K562 (cell line): ENCODE measurements around the gene YTHDF1. TPM values are rescaled to one million over a fixed set of nuclear protein-coding genes. Genes with fewer than 3 reads are reported as not detected.

Experiments
- ATAC-seq: fragments of 200-7000 bp; cut with Tn5 transposase; 3 replicates; pipeline ENCODE4 v1.9.1; 2020; ENCODE audit warnings: moderate library complexity
- BruUV-seq: library from RNA; stranded (reverse); fragments of 400-500 nt; replicated peaks from 2 replicates; lab custom pipeline; 2021; lab: Mats Ljungman, UMichigan
- CTCF ChIA-PET: fragments of 300-600 bp; formaldehyde crosslinking; extraction: SDS; loops from one replicate; lab custom pipeline; 2021; ENCODE audit warnings: low intra/inter-chr PET ratio; lab: Yijun Ruan, JAX
- POLR2A ChIA-PET: fragments of 300-600, 350-650 bp; sonication (Branson Sonifier 250); formaldehyde crosslinking; extraction: SDS; loops from one replicate; lab custom pipeline; 2021; ENCODE audit warnings: antibody characterized with exemption, inconsistent platforms; lab: Yijun Ruan, JAX
- DNase-seq, 4 experiments: peaks; one replicate each; pipeline versions ENCODE4 v3.0.0 to v3.0.0-alpha.2; 2011 to 2018; ENCODE audit warnings: low spot score in 3 of 4, mixed read lengths in 3 of 4; ENCODE audit errors: extremely low read depth in 1 of 4
- FAIRE-seq: peaks from 2 replicates; lab custom pipeline; 2011; peaks lifted over from hg19 to GRCh38; lab: Jason Lieb, UNC
- H2AFZ ChIP-seq: 2 replicates; pipeline ENCODE4 v1.6.0; 2011; ENCODE audit warnings: low read depth, low read length, control low read depth, inconsistent platforms
- H3K27ac ChIP-seq: fragments of 200-600 bp; 3 replicates; pipeline ENCODE4 v1.8.0; 2011; ENCODE audit warnings: low read depth, mild to moderate bottlenecking, control low read depth, inconsistent platforms, low read length, moderate library complexity, mixed read lengths; ENCODE audit errors: extremely low read depth
- H3K27me3 ChIP-seq, 2 experiments: fragments of 300-600 bp in 1 of 2; 2 replicates in 1 of 2; 3 replicates in 1 of 2; pipeline versions ENCODE4 v1.6.0 to v1.8.0; 2011; ENCODE audit warnings: inconsistent platforms in 2 of 2, low read length in 2 of 2, mild to moderate bottlenecking in 1 of 2, mixed read lengths in 1 of 2, moderate library complexity in 1 of 2; ENCODE audit not compliant: control insufficient read depth in 2 of 2, insufficient read depth in 2 of 2
- H3K36me3 ChIP-seq: fragments of 300-600 bp; 3 replicates; pipeline ENCODE4 v1.8.0; 2011; ENCODE audit warnings: mild to moderate bottlenecking, low read length, inconsistent platforms; ENCODE audit not compliant: control insufficient read depth, insufficient read depth
- H3K4me1 ChIP-seq, 2 experiments: fragments of 200-600 bp in 1 of 2; replicated peaks in 1 of 2; 2 replicates in 1 of 2; 3 replicates in 1 of 2; pipeline versions ENCODE4 v1.5.1 to v1.8.0; 2011; ENCODE audit warnings: inconsistent platforms in 2 of 2, low read length in 2 of 2, mild to moderate bottlenecking in 1 of 2, mixed read lengths in 1 of 2, moderate library complexity in 1 of 2; ENCODE audit not compliant: control insufficient read depth in 2 of 2, insufficient read depth in 2 of 2
- H3K4me2 ChIP-seq: 2 replicates; pipeline ENCODE4 v1.6.1; 2011; ENCODE audit warnings: low read length, control low read depth, inconsistent platforms, mixed read lengths; ENCODE audit not compliant: insufficient read depth
- H3K4me3 ChIP-seq: fragments of 200-600 bp; sonication (generic), shearing (Covaris generic); 2 replicates; pipeline ENCODE4 v1.5.1; 2016; ENCODE audit warnings: control low read depth, inconsistent platforms
- H3K79me2 ChIP-seq: fragments of 200-600 bp; 3 replicates; pipeline ENCODE4 v1.8.0; 2011; ENCODE audit warnings: low read length, inconsistent platforms; ENCODE audit not compliant: control insufficient read depth, insufficient read depth
- H3K9ac ChIP-seq, 2 experiments: 2 replicates each; pipeline versions ENCODE4 v1.6.0 to v1.6.1; 2011; ENCODE audit warnings: low read depth in 2 of 2, low read length in 2 of 2, control low read depth in 1 of 2, inconsistent platforms in 1 of 2, mild to moderate bottlenecking in 1 of 2, mixed read lengths in 1 of 2; ENCODE audit not compliant: insufficient read depth in 1 of 2
- H3K9me1 ChIP-seq: one replicate; pipeline ENCODE4 v1.6.0; 2011; ENCODE audit warnings: inconsistent platforms, mild to moderate bottlenecking, low read length, moderate library complexity; ENCODE audit not compliant: control insufficient read depth, insufficient read depth
- H3K9me3 ChIP-seq: replicated peaks from 2 replicates; pipeline ENCODE4 v1.5.1; 2011; ENCODE audit warnings: low read depth, low read length, inconsistent platforms; ENCODE audit not compliant: control insufficient read depth, insufficient read depth
- H4K20me1 ChIP-seq: replicated peaks from 2 replicates; pipeline ENCODE4 v1.6.1; 2011; ENCODE audit warnings: low read length, inconsistent platforms, mixed read lengths; ENCODE audit not compliant: control insufficient read depth, insufficient read depth
- CTCF ChIP-seq, 3 experiments: IDR thresholded peaks in 2 of 3; conservative IDR thresholded peaks in 1 of 3; 2 replicates each; pipeline ENCODE4 v1.5.1; 2011 to 2012; ENCODE audit warnings: low read length in 3 of 3, mild to moderate bottlenecking in 3 of 3, control low read depth in 2 of 3, improper control_type of control experiment in 1 of 3, inconsistent platforms in 1 of 3, low read depth in 1 of 3, mixed read lengths in 1 of 3, moderate library complexity in 1 of 3; ENCODE audit not compliant: insufficient read depth in 2 of 3
- CTCFL ChIP-seq: IDR thresholded peaks from 2 replicates; pipeline ENCODE4 v1.6.1; 2011; ENCODE audit warnings: borderline replicate concordance, low read depth, mild to moderate bottlenecking, moderate library complexity, low read length; ENCODE audit not compliant: insufficient read depth, poor library complexity, severe bottlenecking
- ID3 ChIP-seq, 2 experiments: fragments of 250-450 bp in 1 of 2; fragments of 450-650 bp in 1 of 2; sonication (Bioruptor Pico) in 1 of 2; IDR thresholded peaks; 2 replicates each; pipeline versions ENCODE4 v1.6.1 to v1.8.0; 2016 to 2021; ENCODE audit warnings: mild to moderate bottlenecking in 2 of 2, moderate library complexity in 2 of 2, missing compliant biosample characterization in 1 of 2, missing genetic modification characterization in 1 of 2
- MAZ ChIP-seq, 2 experiments: fragments of 450-650 bp in 1 of 2; sonication (generic) in 1 of 2; formaldehyde crosslinking; IDR thresholded peaks in 1 of 2; conservative IDR thresholded peaks in 1 of 2; 2 replicates each; pipeline versions ENCODE4 v1.4.0 to v1.5.0; 2020; ENCODE audit warnings: mild to moderate bottlenecking in 1 of 2, missing genetic modification reagents in 1 of 2
- RAD21 ChIP-seq, 2 experiments: fragments of 250-450 bp in 1 of 2; fragments of 450-650 bp in 1 of 2; sonication (Bioruptor Pico) in 1 of 2; formaldehyde crosslinking in 1 of 2; IDR thresholded peaks in 1 of 2; conservative IDR thresholded peaks in 1 of 2; 2 replicates each; pipeline versions ENCODE4 v1.4.0 to v1.8.0; 2020 to 2022; ENCODE audit warnings: mild to moderate bottlenecking in 2 of 2, moderate library complexity in 1 of 2
- RB1 ChIP-seq: fragments of 450-650 bp; IDR thresholded peaks from 2 replicates; pipeline ENCODE4 v1.6.1; 2017; ENCODE audit warnings: low read depth, mild to moderate bottlenecking
- RBFOX2 ChIP-seq: fragments of 200-400 bp; formaldehyde crosslinking; IDR thresholded peaks from 2 replicates; pipeline ENCODE4 v1.6.1; 2017; ENCODE audit warnings: low read depth, mild to moderate bottlenecking, low read length, moderate library complexity
- SMC3 ChIP-seq: conservative IDR thresholded peaks from 2 replicates; pipeline ENCODE4 v1.6.1; 2011; ENCODE audit warnings: low read depth, low read length, improper control_type of control experiment; ENCODE audit not compliant: insufficient read depth
- STAG1 ChIP-seq: sonication (generic); formaldehyde crosslinking; IDR thresholded peaks from 2 replicates; pipeline ENCODE4 v1.5.0; 2020; ENCODE audit warnings: missing genetic modification reagents, borderline replicate concordance
- TFAP4 ChIP-seq: sonication (generic); formaldehyde crosslinking; IDR thresholded peaks from 2 replicates; pipeline ENCODE4 v1.8.0; 2022; ENCODE audit warnings: missing genetic modification reagents, mild to moderate bottlenecking, moderate library complexity, borderline replicate concordance
- WGBS: fragments of 100-300 bp; shearing (Covaris generic); methylation state at CpG from one replicate; pipeline ENCODE4 v1.1.6; 2016; ENCODE audit warnings: low coverage, mixed read lengths; ENCODE audit not compliant: insufficient coverage; ENCODE audit errors: missing lambda C conversion rate; 5-methylcytosine and 5-hydroxymethylcytosine counted together
- in situ Hi-C: fragments of 300-500 bp; cut with MboI; formaldehyde crosslinking; loops from 4 replicates; pipeline ENCODE4 v1.15.0; 2018; ENCODE audit warnings: inconsistent platforms, mixed read lengths
- intact Hi-C: fragments of 100-400 bp; cut with micrococcal nuclease; formaldehyde crosslinking; loops from 2 replicates; pipeline ENCODE4 v1.14.2; 2022
- polyA plus RNA-seq, 8 experiments: library from polyadenylated mRNA; depleted of rRNA in 4 of 8; stranded (reverse) in 5 of 8; unstranded in 3 of 8; fragments of >200 nt; fragmentation: Nextera tagmentation in 2 of 8; fragmentation: Illumina TruSeq in 1 of 8; extraction: Ambion mirVana in 2 of 8; extraction: Trizol in 1 of 8; gene quantifications; 2 replicates each; pipeline versions ENCODE4 v1.2.1 to v1.2.3, GENCODE V29; 2011 to 2014; ENCODE audit warnings: inconsistent platforms in 1 of 8, missing spikeins in 1 of 8
- total RNA-seq, 7 experiments: library from RNA; depleted of rRNA in 6 of 7; stranded (reverse); fragments of >200 nt in 6 of 7; fragmentation: Illumina TruSeq in 2 of 7; extraction: Trizol in 2 of 7; gene quantifications; 2 replicates each; pipeline versions ENCODE4 v1.2.1 to v1.2.3, GENCODE V29; 2011 to 2021; ENCODE audit warnings: low replicate concordance in 1 of 7

The YTHDF1 gene
- total and polyA plus RNA-seq, 9 of the 15 experiments (the other 6 are each of a cell fraction or from before 2014, with no cell fraction given): 10.1 to 42.4 (median 27.8) TPM

- DNase-seq (peak; percentile 51 to 79 (median 73)), ATAC-seq (peak; percentile 92), FAIRE-seq (peak; percentile 61)
- Histone ChIP-seq H3K9me1 (peaks cover 3% of the 10 kb centered on the region), H3K36me3 (no peaks in the 10 kb centered on the region), H3K79me2 (no peaks in the 10 kb centered on the region), H3K4me3 (no peak overlapping the region), H3K4me1 (peaks cover 0 to 39% of the 10 kb centered on the region in 2 experiments; a peak in 2 of 5 replicates), H3K27ac (no peak overlapping the region), H2AFZ (no peak overlapping the region), H3K9me3 (no peaks in the 10 kb centered on the region), H3K27me3 (peaks cover 2 to 36% of the 10 kb centered on the region in 2 experiments; a peak in 3 of 5 replicates), H3K4me2 (no peak overlapping the region), H3K9ac (no peak overlapping the region), H4K20me1 (peaks cover 4% of the 10 kb centered on the region)
- ChIA-PET CTCF (interaction anchor here (0.6 to 1.2 kb wide), 2 partner anchors 116 to 118 kb away, joined by 3 to 4 read pairs; no protein-coding TSS in a partner anchor), POLR2A (interaction anchor here (0.6 to 1.5 kb wide), 5 partner anchors 10 to 892 kb away, joined by 3 to 5 read pairs (median 3); no protein-coding TSS in a partner anchor)
- 6% methylated on average over 6 of the region's 8 CpGs for WGBS
- intact Hi-C loops: loop anchor here (5.0 kb wide), 1 partner anchor 115 kb away; no protein-coding TSS in a partner anchor
- no TSS peak for BruUV-seq
- in situ Hi-C loops: no loop called here
- TF ChIP-seq RB1 (peak; percentile 57; the same call in 1 of the 2 replicates), MAZ (CRISPR knock-in tag; conservative IDR thresholded peaks at IDR 0.05 in 1 of 2, IDR thresholded peaks at IDR 0.05 in 1 of 2) (0 out of 4 replicates have a peak, but pooled peaks of 1 of the 2 experiments have one; percentile 16), STAG1 (peak; percentile 24; the same call in 1 of the 2 replicates), TFAP4 (peak; percentile 86), ID3 (CRISPR knock-in tag; IDR thresholded peaks at IDR 0.05) (no peak), ID3 (tag; IDR thresholded peaks at IDR 0.05) (no peak), SMC3 (peak; percentile 41), RBFOX2 (no peak), CTCFL (peak; percentile 55), CTCF (IDR thresholded peaks at IDR 0.05 in 2 of 3, conservative IDR thresholded peaks at IDR 0.05 in 1 of 3; ENCODE audit: insufficient read depth in 2 of 3, low read depth in 1 of 3, low read length in 3 of 3) (peak; percentile 62 to 80 (median 62)), RAD21 (CRISPR knock-in tag; conservative IDR thresholded peaks at IDR 0.05 in 1 of 2, IDR thresholded peaks at IDR 0.05 in 1 of 2) (peak in 1 of 2 experiments; percentile 57; a peak in 2 of 4 replicates)
Measured at GRCh38 chr20:63172726-63173125, 43.2 kb downstream of the YTHDF1 start.
